GM12878 (cell line): Measurements from ENCODE around the gene TSPAN2. TPM values are rescaled to one million over a fixed set of nuclear protein-coding genes. Genes with fewer than 3 reads are reported as not detected.

Experiments
- ATAC-seq: fragments of 200-7000 bp; cut with Tn5 transposase; 3 replicates; pipeline ENCODE4 v1.9.1; 2020; ENCODE audit warnings: mild to moderate bottlenecking, moderate library complexity
- BruUV-seq: library from RNA; stranded (reverse); fragments of 400-500 nt; replicated peaks from 2 replicates; lab custom pipeline; 2021; lab: Mats Ljungman, UMichigan
- CTCF ChIA-PET: fragments of 300-600 bp; sonication (Branson Sonifier 250); formaldehyde crosslinking; extraction: SDS; loops from one replicate; lab custom pipeline; 2021; ENCODE audit warnings: inconsistent platforms; lab: Yijun Ruan, JAX
- POLR2A ChIA-PET: fragments of 350-600 bp; formaldehyde crosslinking; extraction: SDS; loops from one replicate; lab custom pipeline; 2021; ENCODE audit warnings: inconsistent platforms; lab: Charles Lee
- RAD21 ChIA-PET: fragments of 300-600 bp; sonication (Branson Sonifier 250); formaldehyde crosslinking; loops from one replicate; lab custom pipeline; 2023; ENCODE audit warnings: antibody characterized with exemption; ENCODE audit not compliant: unreplicated experiment; lab: Charles Lee
- SMC1A ChIA-PET: fragments of 300-600 bp; sonication (Branson Sonifier 250); formaldehyde crosslinking; loops from one replicate; lab custom pipeline; 2023; ENCODE audit not compliant: unreplicated experiment, uncharacterized antibody; lab: Charles Lee
- DNase-seq: peaks from one replicate; pipeline ENCODE4 v3.0.0-alpha.2; 2011; ENCODE audit warnings: low read depth, low spot score
- FAIRE-seq: peaks from 3 replicates; lab custom pipeline; 2011; peaks lifted over from hg19 to GRCh38; lab: Jason Lieb, UNC
- H2AFZ ChIP-seq: 2 replicates; pipeline ENCODE4 v1.6.0; 2011; ENCODE audit warnings: low read depth, low read length, control low read depth; ENCODE audit not compliant: control insufficient read depth
- H3K27ac ChIP-seq: 2 replicates; pipeline ENCODE4 v1.5.1; 2011; ENCODE audit warnings: control low read depth; ENCODE audit not compliant: control insufficient read depth, insufficient read depth
- H3K27me3 ChIP-seq, 2 experiments: replicated peaks in 1 of 2; 2 replicates each; pipeline versions ENCODE4 v1.6.0 to v1.6.1; 2011; ENCODE audit warnings: low read length in 1 of 2; ENCODE audit not compliant: control insufficient read depth in 2 of 2, insufficient read depth in 2 of 2
- H3K36me3 ChIP-seq, 2 experiments: 2 replicates each; pipeline ENCODE4 v1.5.1; 2011; ENCODE audit warnings: low read length in 1 of 2; ENCODE audit not compliant: control insufficient read depth in 2 of 2, insufficient read depth in 2 of 2
- H3K4me1 ChIP-seq: 2 replicates; pipeline ENCODE4 v1.6.1; 2011; ENCODE audit warnings: mild to moderate bottlenecking, low read length, moderate library complexity, mixed read lengths; ENCODE audit not compliant: control insufficient read depth, insufficient read depth
- H3K4me2 ChIP-seq: 2 replicates; pipeline ENCODE4 v1.6.0; 2011; ENCODE audit warnings: control low read depth; ENCODE audit not compliant: control insufficient read depth, insufficient read depth
- H3K4me3 ChIP-seq: fragments of 200-600 bp; sonication (generic); 2 replicates; pipeline ENCODE4 v1.5.1; 2016
- H3K79me2 ChIP-seq: 2 replicates; pipeline ENCODE4 v1.6.0; 2011; ENCODE audit warnings: low read length; ENCODE audit not compliant: control insufficient read depth, insufficient read depth
- H3K9ac ChIP-seq: 2 replicates; pipeline ENCODE4 v1.8.0; 2011; ENCODE audit warnings: low read length, control low read depth, mixed read lengths; ENCODE audit not compliant: control insufficient read depth, insufficient read depth
- H3K9me3 ChIP-seq: replicated peaks from 3 replicates; pipeline ENCODE4 v1.5.1; 2011; ENCODE audit warnings: mild to moderate bottlenecking, low read length; ENCODE audit not compliant: control insufficient read depth, insufficient read depth
- H4K20me1 ChIP-seq: 2 replicates; pipeline ENCODE4 v1.6.0; 2011; ENCODE audit not compliant: control insufficient read depth, insufficient read depth
- BACH1 ChIP-seq: fragments of 450-650 bp; IDR thresholded peaks from 2 replicates; pipeline ENCODE4 v1.6.1; 2017; ENCODE audit warnings: mild to moderate bottlenecking, borderline replicate concordance
- FOXM1 ChIP-seq: IDR thresholded peaks from 2 replicates; pipeline ENCODE4 v1.6.1; 2012; ENCODE audit warnings: low read depth, mild to moderate bottlenecking, inconsistent platforms, low read length, moderate library complexity
- HDAC2 ChIP-seq: fragments of 200-600 bp; sonication (generic); IDR thresholded peaks from 2 replicates; pipeline ENCODE4 v1.6.1; 2017
- HDAC6 ChIP-seq: fragments of 200-600 bp; sonication (generic); IDR thresholded peaks from one replicate; pipeline ENCODE4 v1.8.0; 2017; ENCODE audit warnings: antibody characterized with exemption; ENCODE audit not compliant: unreplicated experiment
- PML ChIP-seq: IDR thresholded peaks from 2 replicates; pipeline ENCODE4 v1.6.1; 2012; ENCODE audit warnings: low read length, inconsistent platforms
- RAD51 ChIP-seq: fragments of 450-650 bp; IDR thresholded peaks from 2 replicates; pipeline ENCODE4 v1.6.1; 2016; ENCODE audit warnings: moderate library complexity, mild to moderate bottlenecking, inconsistent platforms
- SMAD5 ChIP-seq: IDR thresholded peaks from 2 replicates; pipeline ENCODE4 v1.6.1; 2016; ENCODE audit warnings: antibody characterized with exemption, low read depth
- SREBF1 ChIP-seq: IDR thresholded peaks from 2 replicates; pipeline ENCODE4 v1.6.1; 2012; ENCODE audit warnings: mild to moderate bottlenecking, low read length
- SUPT20H ChIP-seq: IDR thresholded peaks from 2 replicates; pipeline ENCODE4 v1.6.1; 2011; ENCODE audit warnings: low read depth, mild to moderate bottlenecking, low read length, moderate library complexity, borderline replicate concordance; ENCODE audit not compliant: control insufficient read depth
- TCF12 ChIP-seq: IDR thresholded peaks from 2 replicates; pipeline ENCODE4 v1.6.1; 2011; ENCODE audit warnings: low read depth, mild to moderate bottlenecking, low read length
- TCF7 ChIP-seq: IDR thresholded peaks from 2 replicates; pipeline ENCODE4 v1.6.1; 2014; ENCODE audit warnings: antibody characterized with exemption, borderline replicate concordance
- YBX1 ChIP-seq: fragments of 450-650 bp; IDR thresholded peaks from 2 replicates; pipeline ENCODE4 v1.6.1; 2016; ENCODE audit warnings: antibody characterized with exemption
- in situ Hi-C: fragments of 300-500 bp; cut with MboI; formaldehyde crosslinking; loops from 9 replicates; pipeline ENCODE4 v1.14.3; 2018; ENCODE audit warnings: mixed read lengths
- intact Hi-C: fragments of 100-400 bp; cut with micrococcal nuclease; formaldehyde crosslinking; loops from one replicate; pipeline ENCODE4 v1.14.2; 2022; ENCODE audit not compliant: unreplicated experiment
- polyA plus RNA-seq, 11 experiments: library from polyadenylated mRNA; depleted of rRNA in 4 of 11; unstranded in 6 of 11; stranded (reverse) in 5 of 11; fragments of >200 nt; fragmentation: Nextera tagmentation in 4 of 11; fragmentation: Illumina TruSeq in 1 of 11; extraction: Ambion mirVana in 4 of 11; extraction: Trizol in 1 of 11; gene quantifications; 1 replicate in 1 of 11; 2 replicates in 10 of 11; pipeline versions ENCODE4 v1.2.1 to v1.2.3, GENCODE V29; 2011 to 2016; ENCODE audit warnings: inconsistent platforms in 2 of 11, missing spikeins in 2 of 11, low read depth in 1 of 11
- total RNA-seq, 4 experiments: library from RNA; depleted of rRNA in 3 of 4; stranded (reverse); fragments of >200 nt in 3 of 4; fragmentation: Illumina TruSeq in 1 of 4; extraction: Trizol in 1 of 4; gene quantifications; 2 replicates each; pipeline versions ENCODE4 v1.2.1 to v1.2.3, GENCODE V29; 2013 to 2021
- TF ChIP-seq, protein P1 (sequence below): IDR thresholded peaks from 2 replicates; pipeline ENCODE4 v1.6.1; 2011; ENCODE audit warnings: low read depth, mild to moderate bottlenecking, low read length, moderate library complexity, borderline replicate concordance; ENCODE audit errors: extremely low read depth
- TF ChIP-seq, protein P2 (sequence below): IDR thresholded peaks from 2 replicates; pipeline ENCODE4 v1.6.1; 2012; ENCODE audit warnings: low read length, inconsistent platforms
- TF ChIP-seq, protein P3 (sequence below): fragments of 450-650 bp; formaldehyde crosslinking; IDR thresholded peaks from 2 replicates; pipeline ENCODE4 v1.4.0; 2022; ENCODE audit warnings: mild to moderate bottlenecking, moderate library complexity
- TF ChIP-seq, protein P4 (sequence below): fragments of 150-350 bp; IDR thresholded peaks from 2 replicates; pipeline ENCODE4 v1.6.1; 2016; ENCODE audit warnings: low read depth, low read length

Gene TSPAN2
- total and polyA plus RNA-seq, 10 of the 15 experiments (the other 5 are each of a cell fraction or from before 2014, with no cell fraction given) = under 0.01 to 0.73 TPM; not detected in 8

DNA sequence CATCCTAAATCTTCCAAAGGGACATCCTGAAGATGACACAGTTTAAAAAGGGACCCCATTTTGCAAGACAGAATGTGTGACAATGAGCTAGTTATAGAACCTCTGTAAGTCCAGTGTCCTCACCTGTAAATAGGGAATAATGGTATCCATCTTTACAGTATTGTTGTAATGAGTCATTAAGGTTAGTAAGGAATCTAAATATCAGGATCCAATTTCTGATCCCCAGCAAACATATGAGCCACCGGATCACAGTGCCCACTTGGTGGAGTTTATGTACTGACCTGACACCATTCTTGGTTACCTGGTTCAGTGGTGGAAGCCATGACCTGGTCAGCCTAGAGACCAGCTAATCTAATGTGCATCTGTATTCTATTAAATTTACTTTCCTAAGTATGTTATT, 47.9 kb upstream of the TSPAN2 start (continued):
- TF ChIP-seq HDAC2 (no peak), RAD51 (no peak), SREBF1 (no peak)

DNA sequence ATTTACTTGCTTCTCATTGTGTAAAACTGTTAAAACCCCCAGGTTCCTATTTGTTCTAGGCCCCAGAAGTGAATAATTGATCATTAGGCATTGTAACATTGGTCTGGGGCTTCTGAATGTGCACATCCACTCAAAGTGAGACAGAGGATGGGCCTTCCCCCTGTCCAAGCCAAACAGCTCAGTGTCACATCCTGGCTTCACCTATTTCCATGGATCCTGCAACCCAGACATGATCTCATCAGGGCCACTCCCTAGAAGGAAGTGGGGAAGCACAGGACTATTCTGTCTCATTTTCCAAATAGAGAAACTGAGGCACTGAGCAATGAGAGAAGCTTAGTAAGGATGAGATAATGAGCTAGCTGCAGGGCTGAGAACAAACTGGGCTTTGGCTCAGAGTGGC, 47.4 kb upstream of the TSPAN2 start:
- SMC1A ChIA-PET = interaction anchor here (1.3 to 1.8 kb wide), 4 partner anchors 157 to 570 kb away, joined by 3 to 7 read pairs (median 4); no protein-coding TSS in a partner anchor
- TF ChIP-seq SUPT20H (no peak), TCF7 (no peak), SMAD5 (no peak), FOXM1 (no peak), PML (no peak), BACH1 (no peak), HDAC6 (no peak), YBX1 (no peak), TCF12 (no peak)
- TF ChIP-seq, protein P1, sequence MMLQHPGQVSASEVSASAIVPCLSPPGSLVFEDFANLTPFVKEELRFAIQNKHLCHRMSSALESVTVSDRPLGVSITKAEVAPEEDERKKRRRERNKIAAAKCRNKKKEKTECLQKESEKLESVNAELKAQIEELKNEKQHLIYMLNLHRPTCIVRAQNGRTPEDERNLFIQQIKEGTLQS = no peak
- TF ChIP-seq, protein P2, sequence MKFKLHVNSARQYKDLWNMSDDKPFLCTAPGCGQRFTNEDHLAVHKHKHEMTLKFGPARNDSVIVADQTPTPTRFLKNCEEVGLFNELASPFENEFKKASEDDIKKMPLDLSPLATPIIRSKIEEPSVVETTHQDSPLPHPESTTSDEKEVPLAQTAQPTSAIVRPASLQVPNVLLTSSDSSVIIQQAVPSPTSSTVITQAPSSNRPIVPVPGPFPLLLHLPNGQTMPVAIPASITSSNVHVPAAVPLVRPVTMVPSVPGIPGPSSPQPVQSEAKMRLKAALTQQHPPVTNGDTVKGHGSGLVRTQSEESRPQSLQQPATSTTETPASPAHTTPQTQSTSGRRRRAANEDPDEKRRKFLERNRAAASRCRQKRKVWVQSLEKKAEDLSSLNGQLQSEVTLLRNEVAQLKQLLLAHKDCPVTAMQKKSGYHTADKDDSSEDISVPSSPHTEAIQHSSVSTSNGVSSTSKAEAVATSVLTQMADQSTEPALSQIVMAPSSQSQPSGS = no peak
- TF ChIP-seq, protein P3, sequence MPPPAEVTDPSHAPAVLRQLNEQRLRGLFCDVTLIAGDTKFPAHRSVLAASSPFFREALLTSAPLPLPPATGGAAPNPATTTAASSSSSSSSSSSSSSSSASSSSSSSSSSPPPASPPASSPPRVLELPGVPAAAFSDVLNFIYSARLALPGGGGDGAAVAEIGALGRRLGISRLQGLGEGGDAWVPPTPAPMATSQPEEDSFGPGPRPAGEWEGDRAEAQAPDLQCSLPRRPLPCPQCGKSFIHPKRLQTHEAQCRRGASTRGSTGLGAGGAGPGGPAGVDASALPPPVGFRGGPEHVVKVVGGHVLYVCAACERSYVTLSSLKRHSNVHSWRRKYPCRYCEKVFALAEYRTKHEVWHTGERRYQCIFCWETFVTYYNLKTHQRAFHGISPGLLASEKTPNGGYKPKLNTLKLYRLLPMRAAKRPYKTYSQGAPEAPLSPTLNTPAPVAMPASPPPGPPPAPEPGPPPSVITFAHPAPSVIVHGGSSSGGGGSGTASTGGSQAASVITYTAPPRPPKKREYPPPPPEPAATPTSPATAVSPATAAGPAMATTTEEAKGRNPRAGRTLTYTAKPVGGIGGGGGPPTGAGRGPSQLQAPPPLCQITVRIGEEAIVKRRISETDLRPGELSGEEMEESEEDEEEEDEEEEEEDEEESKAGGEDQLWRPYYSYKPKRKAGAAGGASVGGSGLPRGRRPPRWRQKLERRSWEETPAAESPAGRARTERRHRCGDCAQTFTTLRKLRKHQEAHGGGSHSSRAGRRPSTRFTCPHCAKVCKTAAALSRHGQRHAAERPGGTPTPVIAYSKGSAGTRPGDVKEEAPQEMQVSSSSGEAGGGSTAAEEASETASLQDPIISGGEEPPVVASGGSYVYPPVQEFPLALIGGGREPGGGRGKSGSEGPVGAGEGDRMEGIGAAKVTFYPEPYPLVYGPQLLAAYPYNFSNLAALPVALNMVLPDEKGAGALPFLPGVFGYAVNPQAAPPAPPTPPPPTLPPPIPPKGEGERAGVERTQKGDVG (CRISPR knock-in tag) = no peak
- TF ChIP-seq, protein P4, sequence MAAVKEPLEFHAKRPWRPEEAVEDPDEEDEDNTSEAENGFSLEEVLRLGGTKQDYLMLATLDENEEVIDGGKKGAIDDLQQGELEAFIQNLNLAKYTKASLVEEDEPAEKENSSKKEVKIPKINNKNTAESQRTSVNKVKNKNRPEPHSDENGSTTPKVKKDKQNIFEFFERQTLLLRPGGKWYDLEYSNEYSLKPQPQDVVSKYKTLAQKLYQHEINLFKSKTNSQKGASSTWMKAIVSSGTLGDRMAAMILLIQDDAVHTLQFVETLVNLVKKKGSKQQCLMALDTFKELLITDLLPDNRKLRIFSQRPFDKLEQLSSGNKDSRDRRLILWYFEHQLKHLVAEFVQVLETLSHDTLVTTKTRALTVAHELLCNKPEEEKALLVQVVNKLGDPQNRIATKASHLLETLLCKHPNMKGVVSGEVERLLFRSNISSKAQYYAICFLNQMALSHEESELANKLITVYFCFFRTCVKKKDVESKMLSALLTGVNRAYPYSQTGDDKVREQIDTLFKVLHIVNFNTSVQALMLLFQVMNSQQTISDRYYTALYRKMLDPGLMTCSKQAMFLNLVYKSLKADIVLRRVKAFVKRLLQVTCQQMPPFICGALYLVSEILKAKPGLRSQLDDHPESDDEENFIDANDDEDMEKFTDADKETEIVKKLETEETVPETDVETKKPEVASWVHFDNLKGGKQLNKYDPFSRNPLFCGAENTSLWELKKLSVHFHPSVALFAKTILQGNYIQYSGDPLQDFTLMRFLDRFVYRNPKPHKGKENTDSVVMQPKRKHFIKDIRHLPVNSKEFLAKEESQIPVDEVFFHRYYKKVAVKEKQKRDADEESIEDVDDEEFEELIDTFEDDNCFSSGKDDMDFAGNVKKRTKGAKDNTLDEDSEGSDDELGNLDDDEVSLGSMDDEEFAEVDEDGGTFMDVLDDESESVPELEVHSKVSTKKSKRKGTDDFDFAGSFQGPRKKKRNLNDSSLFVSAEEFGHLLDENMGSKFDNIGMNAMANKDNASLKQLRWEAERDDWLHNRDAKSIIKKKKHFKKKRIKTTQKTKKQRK = no peak

More for the DNA sequence above, 47.4 kb upstream of the TSPAN2 start:
- CTCF ChIA-PET = interaction anchor here (0.6 to 8.5 kb wide), 7 partner anchors 9 to 570 kb away, joined by 4 to 105 read pairs (median 15); no protein-coding TSS in a partner anchor
- no peak overlapping the region for H3K4me3 ChIP-seq
- ATAC-seq (no peak), DNase-seq (no peak), FAIRE-seq (no peak)
- in situ Hi-C loops = loop anchor here (5.0 kb wide), 3 partner anchors 331 to 636 kb away; no protein-coding TSS in a partner anchor
- H3K79me2 ChIP-seq = no peaks in the 10 kb centered on the region
- H4K20me1 ChIP-seq = no peaks in the 10 kb centered on the region
- H3K27ac ChIP-seq = no peak overlapping the region
- no peaks in the 10 kb centered on the region; a peak in 1 of 4 replicates for H3K27me3 ChIP-seq
- H3K4me1 ChIP-seq = no peaks in the 10 kb centered on the region
- no peaks in the 10 kb centered on the region for H3K36me3 ChIP-seq
- intact Hi-C loops = loop anchor here (5.0 to 10.0 kb wide), 2 partner anchors 568 to 636 kb away; no protein-coding TSS in a partner anchor
- POLR2A ChIA-PET = no interaction called here
- RAD21 ChIA-PET = interaction anchor here (0.9 to 7.6 kb wide), 3 partner anchors 333 to 635 kb away, joined by 3 to 45 read pairs (median 3); no protein-coding TSS in a partner anchor
- no peaks in the 10 kb centered on the region for H3K9me3 ChIP-seq
- H3K9ac ChIP-seq = no peak overlapping the region
- no TSS peak for BruUV-seq
- no peak overlapping the region for H2AFZ ChIP-seq
- H3K4me2 ChIP-seq = no peak overlapping the region
